ENCODE measurements around the gene GGTLC1.
"Not testable (repeated sequence)": the region's sequence is repeated elsewhere in the genome, so short reads cannot be mapped to it uniquely, and the experiment has no call there.

GGTLC1 gene

DNA sequence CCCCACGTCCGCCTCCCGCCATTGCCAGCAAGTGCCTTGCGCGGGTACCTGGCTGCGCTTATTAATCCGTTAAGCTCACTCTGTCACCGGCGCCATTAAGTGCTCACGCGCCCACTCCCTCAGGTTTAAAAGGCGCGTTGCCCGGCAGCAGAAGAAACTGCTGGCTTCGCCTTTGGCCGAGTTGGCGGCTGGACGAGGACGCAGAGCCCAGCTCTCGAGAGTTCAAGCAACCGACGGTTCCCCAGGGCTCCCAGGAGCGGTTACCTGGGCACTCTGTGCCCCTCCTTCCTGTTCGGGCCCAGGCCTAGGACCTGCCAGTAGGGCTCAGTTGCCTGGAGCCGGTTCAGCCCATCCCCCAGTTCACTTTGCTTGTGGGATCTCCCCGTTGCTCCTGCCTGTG lies at the start of gene GGTLC1:
GGTLC1 (minus strand) TSS at position 219 of the 400 bp plus-strand sequence. CDS start 2,168 bp downstream, outside the sequence.
- DNase-seq: no peak

DNA sequence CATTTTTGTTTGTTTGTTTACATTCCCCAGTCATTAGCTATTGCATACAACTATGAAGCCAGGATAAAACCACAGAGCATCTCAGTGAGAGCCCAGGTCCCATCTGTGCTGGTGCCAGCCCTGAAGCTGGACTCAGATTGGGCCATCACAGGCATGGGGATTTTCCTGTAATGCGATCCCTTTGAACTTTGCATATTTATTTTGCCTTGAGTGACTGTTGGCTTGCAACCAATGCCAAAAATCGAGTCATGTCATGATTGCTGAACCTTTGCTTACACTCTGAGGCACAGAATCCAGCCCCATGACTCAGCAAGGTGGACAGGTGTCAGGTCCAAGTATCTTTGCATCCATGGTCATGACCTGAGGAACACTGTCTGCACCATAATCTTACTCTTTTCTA lies 46.2 kb upstream of the GGTLC1 start:
- no peak for DNase-seq

DNA sequence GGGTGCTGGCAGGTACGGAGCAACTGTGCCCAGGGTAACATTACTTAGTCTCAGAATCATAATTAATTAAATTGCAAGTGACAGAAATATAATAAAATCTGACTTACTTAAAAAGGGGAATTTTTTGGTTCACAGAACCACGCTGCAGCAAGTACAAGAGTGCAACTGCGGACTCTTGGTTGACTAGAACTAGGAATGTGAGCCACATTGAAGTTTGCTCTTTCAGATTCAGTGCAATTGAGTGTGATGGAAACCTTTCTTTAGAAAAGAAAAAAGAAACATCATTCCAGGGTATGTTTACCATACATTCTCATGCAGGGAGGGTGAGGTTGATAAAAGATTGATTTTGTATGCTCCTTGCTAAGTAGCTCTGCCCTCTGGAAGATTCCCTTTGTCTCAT lies 45.0 kb upstream of the GGTLC1 start:
- DNase-seq: no peak

DNA sequence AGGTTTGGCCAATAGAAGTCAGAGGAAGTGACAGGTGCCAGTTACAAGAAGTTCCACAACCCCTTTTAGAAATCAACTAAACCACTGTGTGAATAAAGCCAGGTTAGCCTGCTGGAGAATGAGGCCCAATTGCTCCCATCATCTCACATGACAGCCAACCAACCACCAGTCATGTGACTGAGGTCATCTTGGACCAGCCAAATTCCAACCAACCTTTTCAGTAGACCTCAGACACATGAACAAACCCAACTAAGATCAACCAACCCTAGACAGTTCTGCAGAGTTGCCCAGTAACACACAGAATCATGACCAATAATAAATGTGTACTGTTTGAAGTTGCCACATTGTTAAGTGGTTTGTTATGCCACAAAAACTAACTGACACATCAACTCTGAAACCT lies 44.6 kb upstream of the GGTLC1 start:
- no peak for DNase-seq

DNA sequence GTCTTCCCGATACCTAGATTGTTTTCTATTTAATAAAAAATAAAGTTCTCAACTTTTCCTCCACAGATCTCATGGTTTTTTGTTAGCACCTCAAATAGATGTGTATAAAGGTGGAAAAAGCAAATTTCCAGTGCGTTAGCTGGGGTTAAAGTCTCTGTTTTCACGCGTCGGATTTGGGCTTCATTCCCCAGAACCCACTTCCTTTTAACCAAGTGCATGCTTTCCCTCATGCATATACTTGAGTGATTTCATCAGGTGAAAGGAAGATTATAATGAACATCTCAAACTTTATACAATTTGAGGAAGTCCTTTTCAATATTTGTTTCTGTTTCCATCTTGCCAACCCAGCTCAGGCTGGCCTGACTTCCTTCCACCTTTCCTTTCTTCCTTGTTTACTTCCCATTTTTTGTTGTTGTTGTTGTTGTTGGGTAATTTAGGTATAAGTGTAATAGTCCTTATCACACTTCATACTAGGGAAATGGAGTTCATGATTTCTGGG lies 43.9 kb upstream of the GGTLC1 start:
- no peak for DNase-seq

DNA sequence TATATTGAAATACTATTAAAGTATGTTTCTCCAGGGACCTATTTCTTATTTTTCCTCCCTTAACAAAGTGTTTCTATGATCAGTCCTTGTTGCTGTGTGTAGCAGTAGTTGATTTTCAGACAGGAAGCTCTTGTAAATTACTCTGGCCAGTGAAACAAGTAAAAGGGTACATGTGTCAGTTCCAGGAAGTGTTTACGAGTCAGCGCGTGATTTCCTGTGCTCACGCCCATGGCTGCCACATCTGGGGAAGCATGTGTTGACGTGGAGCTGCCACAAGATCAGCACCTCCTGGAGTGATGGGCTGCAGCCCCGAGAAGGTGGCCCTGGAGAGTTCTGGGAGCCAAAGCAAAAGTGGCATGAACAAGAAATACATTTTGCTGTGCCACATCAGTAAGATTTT lies 38.6 kb upstream of the GGTLC1 start:
- DNase-seq: no peak

DNA sequence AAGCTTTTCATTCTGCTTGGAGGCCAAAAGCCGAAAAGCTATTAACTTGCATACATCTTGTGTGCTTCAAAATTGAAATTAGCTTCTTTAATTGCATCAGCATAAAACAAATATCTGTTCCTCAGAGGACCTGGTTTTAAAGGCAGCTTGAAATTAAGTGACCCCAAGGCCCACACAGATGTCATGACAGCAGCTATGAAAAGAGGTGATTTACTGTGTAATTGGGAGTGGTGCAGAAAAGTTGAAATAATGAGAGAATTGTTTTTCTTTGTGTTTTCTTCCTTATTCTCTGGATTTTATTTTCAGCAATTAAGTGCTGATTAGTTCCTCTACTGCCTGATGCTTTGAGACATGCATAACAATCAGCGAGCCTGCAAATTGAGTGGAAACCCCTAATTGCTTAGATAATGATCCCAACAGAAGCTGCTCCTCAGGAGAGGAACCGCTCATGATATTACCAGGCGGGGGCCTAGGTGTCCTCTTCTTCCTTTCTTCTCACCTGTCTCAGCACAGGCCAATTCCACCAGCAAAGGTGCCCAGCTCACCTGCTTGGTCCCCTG lies 34.1 kb upstream of the GGTLC1 start:
- no peak for DNase-seq

DNA sequence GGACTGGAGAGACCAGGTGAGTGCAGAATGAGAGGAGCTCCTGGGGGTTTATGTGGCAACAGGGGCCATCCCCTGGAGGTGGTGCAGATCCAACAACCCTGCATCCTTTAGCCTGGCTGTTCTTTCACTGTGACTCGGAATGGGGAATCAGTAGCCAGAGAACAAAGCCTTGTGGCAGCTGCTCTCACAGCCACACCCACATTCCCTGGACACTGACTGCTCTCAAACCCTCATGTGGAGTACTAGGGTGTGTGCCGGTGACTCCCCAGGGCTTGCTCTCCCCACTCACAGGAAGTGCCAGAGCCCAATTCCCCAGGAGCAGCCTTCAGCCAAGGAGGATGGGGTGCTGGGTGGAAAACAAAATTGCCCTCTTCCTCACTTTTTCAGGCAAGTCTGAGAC lies 30.2 kb upstream of the GGTLC1 start:
- DNase-seq: no peak

DNA sequence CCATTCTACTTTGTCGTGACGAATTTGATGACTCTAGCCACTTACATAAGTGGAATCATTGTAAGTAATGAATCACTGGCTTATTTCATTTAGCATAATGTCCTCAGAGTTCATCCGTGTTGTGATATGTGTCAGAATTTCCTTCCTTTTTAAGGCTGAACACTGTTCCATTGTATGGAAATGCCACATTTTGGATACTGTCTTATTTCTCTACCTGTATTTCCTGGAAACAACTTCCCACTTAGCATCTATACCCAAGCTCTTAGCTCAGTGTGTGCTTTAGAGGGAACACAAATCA lies 28.8 kb upstream of the GGTLC1 start:
- DNase-seq: no peak

DNA sequence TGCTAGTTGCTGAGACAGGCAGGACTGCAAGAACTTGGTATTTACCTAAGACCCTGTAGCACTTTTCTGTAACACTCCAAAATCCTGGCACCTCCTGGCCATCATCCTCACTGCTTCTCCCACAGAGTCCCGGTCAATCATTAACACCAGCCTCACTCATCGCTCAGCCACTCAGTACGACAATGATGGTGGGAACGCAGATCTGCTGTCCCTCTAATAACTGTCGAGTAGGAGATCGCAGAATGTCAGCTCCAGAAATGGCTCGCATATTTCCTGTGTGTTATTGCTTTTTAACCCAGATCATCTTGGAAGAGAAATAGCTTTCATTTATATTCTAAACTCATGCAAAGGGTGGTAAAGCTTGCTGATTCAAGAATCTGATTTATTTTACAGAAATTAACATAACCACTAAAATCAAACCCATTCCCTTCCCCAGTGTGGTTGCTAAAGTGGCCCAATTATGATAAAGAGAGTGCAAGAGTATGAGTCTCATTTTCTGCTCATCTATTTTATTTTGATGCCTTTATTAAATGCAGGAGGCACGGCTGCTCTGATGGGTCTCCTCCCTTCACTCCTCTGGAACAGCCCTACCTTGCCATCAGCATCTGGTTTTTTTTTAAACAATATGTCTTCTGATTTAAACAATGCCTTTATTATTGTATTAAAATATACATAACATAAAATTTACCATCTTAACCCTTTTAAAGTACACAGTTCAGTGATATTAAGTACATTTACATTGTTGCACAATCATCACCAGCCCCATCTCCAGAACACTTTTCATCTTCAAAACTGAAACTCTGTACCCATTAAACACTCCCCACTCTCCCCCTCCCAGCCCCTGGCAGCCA lies 28.3 kb upstream of the GGTLC1 start:
- no peak for DNase-seq

DNA sequence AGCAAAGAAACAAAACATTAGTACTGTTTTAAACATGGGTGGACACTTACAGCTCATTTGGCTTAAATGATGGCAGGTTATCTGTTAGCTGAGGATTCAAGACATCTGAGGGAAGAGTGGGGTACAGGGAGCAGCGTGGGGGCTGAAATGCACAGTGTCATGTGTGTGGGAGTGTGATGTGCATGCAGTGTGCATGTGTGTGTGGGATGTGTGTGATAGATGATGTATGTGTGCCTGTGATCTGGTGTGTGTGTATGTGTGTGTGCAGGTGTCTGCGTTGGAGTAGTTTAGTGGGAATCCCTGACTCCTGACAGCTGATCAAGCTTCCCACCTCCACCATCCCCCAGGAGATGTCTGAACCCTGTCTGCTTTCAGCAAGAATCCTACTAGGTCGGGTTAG lies 25.4 kb upstream of the GGTLC1 start:
- DNase-seq: no peak

DNA sequence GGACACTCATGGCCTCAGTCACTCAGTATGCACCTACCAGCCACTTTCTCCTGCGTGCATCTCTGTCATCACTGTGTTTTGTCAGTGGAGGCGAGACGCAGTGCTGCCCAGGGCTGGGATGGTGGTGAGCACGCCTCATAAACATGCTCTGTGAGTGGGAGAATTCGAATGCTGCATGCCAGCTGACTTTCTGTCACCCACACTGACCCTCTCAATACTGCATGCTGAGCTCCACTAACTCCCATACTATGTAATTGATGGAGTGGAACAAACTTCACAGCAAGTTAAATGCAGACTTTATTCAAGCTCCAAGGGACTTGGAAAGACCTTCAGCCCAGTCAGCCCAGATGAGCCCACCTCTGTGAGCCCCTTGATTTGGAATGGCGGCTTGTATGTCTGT lies 22.7 kb upstream of the GGTLC1 start:
- DNase-seq: no peak

DNA sequence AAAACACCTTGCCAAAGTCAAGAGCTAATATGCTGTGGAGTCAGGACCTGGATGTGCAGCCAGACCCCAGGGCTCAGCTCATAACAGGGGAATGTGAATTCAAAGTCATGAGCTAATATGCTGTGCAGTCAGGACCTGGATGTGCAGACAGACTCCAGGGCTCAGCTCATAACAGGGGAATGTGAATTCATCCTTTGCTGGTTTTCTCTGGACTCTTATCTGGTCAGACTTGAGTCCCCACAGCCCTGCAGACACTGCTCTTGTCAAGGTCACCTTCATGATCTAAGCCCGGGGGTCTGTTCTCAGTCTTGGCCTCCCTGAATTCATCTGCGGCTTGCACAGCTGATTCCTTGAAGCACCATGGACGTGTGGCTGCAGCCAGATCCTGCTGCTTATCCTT lies 19.2 kb upstream of the GGTLC1 start:
- no peak for DNase-seq

DNA sequence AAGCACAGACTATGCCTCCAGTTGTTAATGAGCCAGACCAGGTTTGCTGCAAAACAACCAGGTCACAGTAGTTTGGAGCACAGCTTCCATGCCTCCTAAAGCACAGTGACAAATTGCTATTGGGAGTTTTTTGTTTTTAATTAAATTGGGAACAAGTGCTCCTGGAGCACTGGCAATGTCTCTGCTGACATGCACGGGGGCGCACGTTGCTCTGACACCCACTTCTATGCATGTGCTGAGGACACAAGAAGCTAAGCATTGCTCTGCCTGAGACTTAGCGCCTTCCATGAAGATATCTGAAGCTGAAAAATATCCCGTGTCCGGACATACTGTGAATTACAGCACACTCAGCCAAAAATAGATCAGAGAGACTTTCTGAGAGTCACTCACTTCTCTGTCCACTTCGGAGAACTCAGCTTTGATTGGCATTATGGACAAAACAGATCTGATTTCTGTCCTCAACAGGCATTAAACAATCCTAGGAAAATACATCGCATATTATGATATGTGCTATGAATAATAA lies 18.6 kb upstream of the GGTLC1 start:
- no peak for DNase-seq

DNA sequence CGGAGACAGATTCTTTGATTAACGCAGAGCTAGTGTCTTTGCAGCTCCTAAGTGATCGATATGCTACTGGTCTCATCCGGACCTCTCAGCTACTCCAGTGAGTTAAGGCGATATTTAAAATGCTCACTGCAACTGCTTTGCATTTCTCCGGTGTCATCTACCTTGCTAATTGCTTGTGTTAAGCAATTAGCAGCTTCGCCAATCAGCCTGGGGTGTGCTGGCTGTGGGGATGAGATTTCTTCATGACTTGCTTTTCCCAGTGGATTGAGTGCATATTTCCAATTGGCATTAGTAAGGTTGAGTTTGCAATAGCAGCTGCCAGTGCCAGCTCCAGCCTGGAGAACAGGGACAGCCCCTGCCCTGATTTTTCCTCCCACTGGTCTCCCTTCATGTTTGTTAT lies 18.0 kb upstream of the GGTLC1 start:
- DNase-seq: no peak

DNA sequence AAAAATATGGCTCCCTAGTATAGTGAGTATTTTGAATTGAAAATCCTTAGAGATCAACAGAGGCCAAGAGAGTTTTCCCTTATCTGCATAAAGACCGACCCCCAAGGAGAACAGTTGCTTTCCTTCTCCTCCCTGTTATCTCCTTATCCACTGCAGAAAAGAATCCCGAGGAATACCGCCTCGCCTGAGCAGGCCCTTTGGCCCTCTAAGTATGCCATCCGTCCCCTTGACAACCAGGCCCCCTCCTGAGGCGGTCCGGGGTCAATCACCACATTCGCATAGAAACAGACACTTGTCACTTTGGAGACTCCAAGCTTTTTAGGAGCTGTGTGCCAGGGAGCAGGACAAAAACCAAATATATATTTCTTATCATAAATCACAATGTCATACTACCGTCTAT lies 15.9 kb upstream of the GGTLC1 start:
- no peak for DNase-seq

DNA sequence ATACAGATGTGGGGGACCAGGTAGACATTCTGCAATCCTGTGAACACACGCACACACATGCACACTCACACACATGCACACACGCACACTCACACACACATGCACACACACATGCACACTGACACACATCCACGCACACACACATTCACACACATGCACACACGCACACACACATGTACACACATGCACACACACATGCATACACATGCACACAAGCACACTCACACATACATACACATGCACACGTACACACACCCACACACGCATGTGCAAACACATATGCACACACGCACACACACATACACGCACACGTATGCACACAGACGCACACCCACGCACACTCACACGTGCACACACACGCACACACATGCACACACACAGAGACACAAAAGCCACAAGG lies 14.3 kb upstream of the GGTLC1 start:
- DNase-seq: no peak

DNA sequence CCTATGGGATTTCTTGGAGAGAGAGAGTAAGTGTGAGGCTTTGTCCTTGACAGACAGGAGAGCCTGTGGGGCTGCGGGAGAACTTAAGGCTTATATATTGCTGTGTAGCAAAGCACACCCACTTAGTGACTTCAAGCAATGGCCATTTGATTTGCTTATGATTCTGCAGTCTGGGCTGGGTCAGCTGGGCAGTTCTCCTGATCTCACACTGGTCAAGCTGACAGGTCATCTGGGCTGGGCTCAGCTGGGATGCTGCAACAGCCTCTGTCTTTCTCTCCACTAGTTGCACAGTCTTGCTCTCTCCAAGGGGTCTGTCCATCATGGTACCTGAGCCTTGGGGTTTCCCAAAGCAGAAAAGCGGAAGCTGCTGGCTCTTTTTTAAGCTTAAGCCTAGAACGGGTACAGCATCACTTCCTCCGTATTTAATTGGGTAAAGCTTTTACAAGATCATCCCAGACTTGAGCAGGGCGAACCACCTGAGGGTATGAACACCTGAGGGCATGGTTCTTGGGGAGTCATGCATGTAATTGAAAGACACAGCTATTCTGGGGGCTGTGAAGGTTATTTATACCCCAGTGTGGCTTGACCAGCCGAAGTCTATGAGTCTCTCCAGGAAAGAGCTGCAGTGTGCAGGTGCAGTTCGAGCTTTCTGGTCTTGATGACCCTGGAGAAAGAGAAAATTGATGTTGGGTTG lies 13.3 kb upstream of the GGTLC1 start:
- no peak for DNase-seq

DNA sequence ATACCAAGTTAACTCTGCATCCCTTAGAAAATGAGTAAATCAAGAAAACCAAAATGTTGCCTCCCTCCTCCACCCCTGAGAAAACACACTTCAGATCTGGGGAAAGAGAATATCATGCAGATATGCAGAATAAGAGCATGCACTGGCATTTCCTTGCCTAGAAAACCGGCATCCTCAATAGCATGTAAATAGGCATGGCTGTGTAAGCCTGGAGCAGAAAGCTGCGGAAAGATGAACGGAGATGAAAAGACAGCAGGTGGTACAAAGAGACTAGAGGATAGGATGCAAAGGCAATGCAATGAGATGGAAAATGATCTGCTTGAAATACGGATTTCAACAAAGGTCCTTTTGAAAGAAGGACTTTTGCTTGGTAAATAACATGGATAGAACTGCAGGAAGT lies 10.3 kb upstream of the GGTLC1 start:
- DNase-seq: no peak

DNA sequence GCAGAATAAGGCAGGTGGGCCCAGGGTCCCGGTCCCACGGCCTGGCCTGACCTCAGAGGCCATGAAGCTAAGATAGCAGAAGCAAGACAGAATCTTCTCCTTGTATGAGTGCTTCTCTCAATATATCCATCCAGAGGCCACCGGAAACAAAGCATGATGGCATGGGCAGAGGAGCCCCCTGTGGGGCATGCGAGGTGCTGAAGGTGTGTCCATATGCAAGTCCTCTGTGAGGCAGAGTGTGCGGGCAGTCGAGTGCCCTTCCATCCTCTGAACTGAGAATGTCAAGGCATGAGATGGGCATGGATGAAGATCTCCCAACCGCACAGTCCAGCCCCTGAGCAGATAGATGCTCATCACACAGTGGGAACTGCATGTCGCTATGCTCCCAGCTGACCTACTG lies 9.8 kb upstream of the GGTLC1 start:
- DNase-seq: no peak

DNA sequence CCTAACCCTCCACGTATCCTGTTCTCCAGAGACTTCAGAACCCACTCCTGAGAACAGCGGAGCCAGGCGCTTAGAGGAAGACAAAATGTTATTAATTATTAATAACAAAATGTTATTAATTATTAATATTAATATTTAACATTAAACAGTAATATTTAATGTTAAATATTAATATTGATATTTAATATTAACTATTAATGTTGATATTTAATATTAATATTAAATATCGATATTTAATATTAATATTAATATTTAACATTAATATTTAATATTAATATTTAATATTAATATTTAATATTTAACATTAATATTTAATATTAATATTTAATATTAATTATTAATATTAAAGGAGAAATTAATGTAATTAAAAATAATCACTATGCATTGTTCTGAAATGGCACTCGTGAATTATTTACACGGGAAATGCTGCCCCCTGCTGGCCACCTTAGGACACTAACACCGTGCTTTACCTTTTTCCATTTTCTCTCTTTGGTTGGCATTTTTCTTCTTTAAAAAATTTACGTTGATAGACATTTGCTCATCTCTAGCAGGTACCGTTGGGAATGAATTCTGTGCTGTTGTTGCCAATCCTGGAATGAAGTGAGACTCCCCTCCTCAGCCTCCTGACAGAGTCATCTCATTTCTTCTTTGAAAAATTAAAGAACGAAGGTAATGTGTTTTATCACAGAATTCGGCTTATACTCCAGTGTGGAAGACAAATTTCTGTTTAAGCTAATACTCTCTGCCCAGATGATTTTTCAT lies 7.5 kb upstream of the GGTLC1 start:
- DNase-seq: no peak

DNA sequence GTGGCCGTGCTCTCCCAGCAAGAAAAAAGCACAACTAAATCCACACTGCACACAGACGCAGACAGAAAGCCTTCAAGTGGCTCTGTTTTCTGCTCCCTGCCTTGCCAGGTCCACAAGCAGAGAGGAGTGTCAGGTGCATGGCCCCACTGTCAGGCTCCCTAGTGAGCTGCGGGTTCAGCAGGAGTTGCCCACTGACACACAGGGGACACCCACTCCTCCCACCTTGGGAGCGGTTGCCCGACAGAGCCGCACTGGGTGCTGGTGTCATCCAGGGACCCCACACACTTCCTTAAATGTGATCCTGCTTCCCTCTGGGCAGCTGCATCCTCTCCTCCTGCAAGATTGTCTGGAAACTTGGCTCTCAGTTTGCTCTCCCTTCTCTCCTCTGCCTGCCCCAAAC lies 6.7 kb upstream of the GGTLC1 start:
- not testable (repeated sequence) for DNase-seq

DNA sequence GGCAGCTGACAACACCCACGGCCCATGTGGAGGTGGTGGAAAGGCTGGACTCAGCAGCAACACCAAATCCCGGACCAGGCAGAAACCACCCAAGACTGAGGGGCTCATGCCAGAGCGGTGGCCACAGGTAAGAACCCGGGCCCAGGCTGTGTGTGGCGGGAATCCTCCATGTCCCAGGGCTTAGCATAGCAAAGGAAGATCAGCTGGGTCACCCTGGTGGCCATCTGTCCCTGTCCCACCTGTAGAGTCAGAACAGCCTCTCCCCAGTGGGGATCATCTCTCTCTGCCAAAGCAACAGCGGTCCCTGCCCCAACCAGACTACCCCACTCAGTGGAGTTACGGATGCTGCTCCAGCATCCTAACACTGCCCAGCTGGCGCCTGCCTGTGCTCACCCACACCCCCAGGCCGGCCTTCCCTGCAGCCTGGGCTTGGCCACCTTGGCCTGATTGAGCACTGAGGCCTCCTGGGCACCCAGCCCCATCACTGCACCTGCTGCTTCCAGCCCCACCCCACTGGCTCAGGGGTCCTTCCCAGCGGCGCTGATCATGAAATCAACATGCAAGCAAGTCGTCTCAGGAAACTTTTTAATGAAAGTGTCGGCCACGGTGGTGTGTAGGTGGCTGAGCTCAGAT lies 5.5 kb upstream of the GGTLC1 start:
- not testable (repeated sequence) for DNase-seq
